ENCODE measurements around the gene VSIG10. TPM values are rescaled to one million over a fixed set of nuclear protein-coding genes. Genes with fewer than 3 reads are reported as not detected.
A peak's percentile ranks its signal among the peaks of the same experiment; 100 is the strongest.

The VSIG10 gene
- total RNA-seq, 2 donors from 2014 or later: 20.4 to 41.0 TPM

GRCh38 chr12:118070650-118071049 is 33.2 kb downstream of the VSIG10 start:
- no peaks in the 10 kb centered on the region for H3K36me3 ChIP-seq (replicated peaks in 1 of 2; ENCODE audit: insufficient read depth in 1 of 2, low read depth in 2 of 2)
- ATAC-seq: no peak
- DNase-seq: no peak
- WGBS, 2 donors: 81 to 98% methylated on average over 3 of the region's 3 CpGs
- H3K4me3 ChIP-seq: no peak overlapping the region
- no peaks in the 10 kb centered on the region for H3K9me3 ChIP-seq
- no peaks in the 10 kb centered on the region for H3K27me3 ChIP-seq
- H3K27ac ChIP-seq: no peak overlapping the region
- TF ChIP-seq POLR2A (IDR thresholded peaks at IDR 0.05) (no peak), CTCF (IDR thresholded peaks at IDR 0.05) (no peak)
- intact Hi-C loops (cut with DNase I): no loop called here
- no peaks in the 10 kb centered on the region for H3K4me1 ChIP-seq

GRCh38 chr12:118068445-118068844 is 35.4 kb downstream of the VSIG10 start:
- Histone ChIP-seq H3K4me1 (peaks cover 20% of the 10 kb centered on the region), H3K27ac (no peak overlapping the region), H3K27me3 (no peaks in the 10 kb centered on the region), H3K9me3 (no peaks in the 10 kb centered on the region), H3K36me3 (replicated peaks in 1 of 2; ENCODE audit: insufficient read depth in 1 of 2, low read depth in 2 of 2) (no peaks in the 10 kb centered on the region), H3K4me3 (no peak overlapping the region)
- intact Hi-C loops (cut with DNase I): no loop called here
- no peak for ATAC-seq
- 83 to 86% methylated on average over 2 of the region's 2 CpGs for WGBS, 2 donors
- TF ChIP-seq CTCF (IDR thresholded peaks at IDR 0.05) (no peak), POLR2A (IDR thresholded peaks at IDR 0.05) (no peak)
- no peak for DNase-seq

- DNase-seq (no peak), ATAC-seq (no peak)
- H3K27ac ChIP-seq: peak overlapping the region in 1 of 4 donors; percentile 90
- no peak overlapping the region for H3K4me3 ChIP-seq
- H3K9me3 ChIP-seq: no peaks in the 10 kb centered on the region
- no peaks in the 10 kb centered on the region for H3K36me3 ChIP-seq (replicated peaks in 1 of 2; ENCODE audit: insufficient read depth in 1 of 2, low read depth in 2 of 2)
- no peak for TF ChIP-seq CTCF (IDR thresholded peaks at IDR 0.05)
- no peak for TF ChIP-seq POLR2A (IDR thresholded peaks at IDR 0.05)
- H3K4me1 ChIP-seq: peaks cover 29% of the 10 kb centered on the region
- no peaks in the 10 kb centered on the region for H3K27me3 ChIP-seq
- 27 to 52% methylated on average over 1 of the region's 1 CpG for WGBS, 2 donors
- intact Hi-C loops (cut with DNase I): no loop called here
Measured at GRCh38 chr12:118065380-118065779, 38.4 kb downstream of the VSIG10 start.

- Histone ChIP-seq H3K27ac (peak overlapping the region in 3 of 4 donors; percentile 43 to 95 (median 90)), H3K4me1 (peaks cover 34% of the 10 kb centered on the region), H3K9me3 (no peaks in the 10 kb centered on the region), H3K27me3 (no peaks in the 10 kb centered on the region), H3K36me3 (replicated peaks in 1 of 2; ENCODE audit: insufficient read depth in 1 of 2, low read depth in 2 of 2) (no peaks in the 10 kb centered on the region), H3K4me3 (no peak overlapping the region)
- WGBS, 2 donors: 29 to 31% methylated on average over 2 of the region's 2 CpGs
- TF ChIP-seq POLR2A (IDR thresholded peaks at IDR 0.05) (no peak), CTCF (IDR thresholded peaks at IDR 0.05) (peak in 1 of 7 experiments; percentile 14)
- DNase-seq (no peak), ATAC-seq (no peak)
- intact Hi-C loops (cut with DNase I): no loop called here
Measured at GRCh38 chr12:118064608-118065007, 39.2 kb downstream of the VSIG10 start.

- Histone ChIP-seq H3K27ac (peak overlapping the region in 3 of 4 donors; percentile 43 to 95 (median 90)), H3K4me1 (peaks cover 42% of the 10 kb centered on the region), H3K4me3 (no peak overlapping the region), H3K9me3 (no peaks in the 10 kb centered on the region), H3K36me3 (replicated peaks in 1 of 2; ENCODE audit: insufficient read depth in 1 of 2, low read depth in 2 of 2) (no peaks in the 10 kb centered on the region), H3K27me3 (no peaks in the 10 kb centered on the region)
- TF ChIP-seq POLR2A (IDR thresholded peaks at IDR 0.05) (no peak), CTCF (IDR thresholded peaks at IDR 0.05) (no peak)
- 22 to 35% methylated on average over 4 of the region's 4 CpGs for WGBS, 2 donors
- intact Hi-C loops (cut with DNase I): no loop called here
- ATAC-seq: no peak
- peak in 2 of 4 donors; percentile 24 to 51 for DNase-seq
Measured at GRCh38 chr12:118063576-118064391, 40.0 kb downstream of the VSIG10 start.
